ENCODE measurements around the gene ALAS1.

ALAS1 gene

DNA sequence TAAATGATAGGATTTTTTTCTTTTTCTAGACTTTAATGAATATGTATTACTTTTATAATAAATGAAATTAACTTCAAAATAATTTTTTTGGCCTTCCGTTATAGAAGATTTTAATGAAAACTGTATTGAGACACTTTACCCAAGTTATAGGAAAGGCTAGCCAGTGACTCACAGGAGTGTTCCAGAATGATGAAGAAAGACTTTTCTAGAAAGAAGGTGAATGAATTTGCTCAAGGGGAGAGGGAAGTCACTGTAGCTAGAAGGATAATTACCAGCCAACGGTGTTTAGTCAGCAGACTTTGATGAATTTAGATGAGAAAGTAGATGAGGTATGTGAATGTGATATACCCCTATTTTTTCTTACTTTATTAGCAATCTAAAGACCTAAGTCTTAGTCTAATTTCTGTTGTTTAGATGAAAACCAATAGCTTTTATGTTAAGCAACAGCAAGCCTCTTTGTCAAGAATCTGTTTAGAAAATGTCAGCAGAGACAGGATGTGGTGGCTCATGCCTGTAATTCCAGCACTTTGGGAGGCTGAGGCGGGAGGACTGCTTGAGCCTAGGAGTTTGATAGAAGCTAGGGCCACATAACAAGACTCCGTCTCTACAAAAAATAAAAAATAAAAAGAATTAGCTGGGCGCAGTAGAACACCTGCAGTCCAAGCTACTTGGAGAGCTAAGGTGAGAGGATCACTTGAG, 3.2 kb downstream of the ALAS1 start:
- peak; percentile 37 to 73 (median 64) for DNase-seq

GRCh38 chr3:52202384-52203077, 4.6 kb downstream of the ALAS1 start:
- peak; percentile 82 to 92 (median 89) for DNase-seq

DNA sequence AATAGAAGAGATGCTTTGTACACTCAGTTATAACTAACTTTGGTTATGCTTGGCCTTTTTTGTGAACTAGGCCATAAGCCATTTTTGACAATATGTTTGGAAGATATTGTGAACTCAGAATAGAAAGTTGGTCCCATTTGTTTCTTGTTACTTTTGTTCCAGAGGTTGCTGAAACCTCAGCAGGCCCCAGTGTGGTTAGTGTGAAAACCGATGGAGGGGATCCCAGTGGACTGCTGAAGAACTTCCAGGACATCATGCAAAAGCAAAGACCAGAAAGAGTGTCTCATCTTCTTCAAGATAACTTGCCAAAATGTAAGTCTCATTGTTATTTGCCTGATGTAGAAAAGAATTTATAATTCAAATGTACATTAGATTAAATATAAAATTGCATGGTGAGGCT, 5.7 kb downstream of the ALAS1 start:
- no peak for DNase-seq

GRCh38 chr3:52204337-52205073, 6.5 kb downstream of the ALAS1 start:
- DNase-seq: peak; percentile 76 to 84 (median 79)

DNA sequence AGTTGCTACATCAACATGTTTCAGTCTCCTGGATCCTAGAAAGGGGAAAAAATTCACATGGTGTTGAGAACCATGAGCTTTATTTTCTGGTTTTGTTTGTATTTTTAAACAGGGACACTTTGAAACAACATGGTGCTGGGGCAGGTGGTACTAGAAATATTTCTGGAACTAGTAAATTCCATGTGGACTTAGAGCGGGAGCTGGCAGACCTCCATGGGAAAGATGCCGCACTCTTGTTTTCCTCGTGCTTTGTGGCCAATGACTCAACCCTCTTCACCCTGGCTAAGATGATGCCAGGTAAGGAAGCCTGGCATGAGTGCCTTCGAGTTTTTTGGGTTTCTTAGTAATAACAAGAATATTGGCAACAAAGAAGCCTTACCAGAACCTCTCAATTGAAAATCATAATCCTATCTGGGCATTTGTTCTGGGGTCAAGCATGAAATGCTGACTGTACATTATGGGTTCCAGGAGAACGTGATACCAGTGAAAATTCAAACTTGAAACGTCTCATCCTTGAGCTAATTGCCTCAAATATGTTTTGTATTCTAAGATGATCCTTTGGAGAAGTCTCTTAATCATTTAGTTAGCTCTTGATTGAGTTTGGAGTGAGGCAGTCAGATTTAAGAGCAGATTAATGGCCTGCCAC, 7.9 kb downstream of the ALAS1 start:
- DNase-seq: no peak

- no peak for DNase-seq
Measured at GRCh38 chr3:52208556-52208955, 10.6 kb downstream of the ALAS1 start.

GRCh38 chr3:52210037-52210436, 12.1 kb downstream of the ALAS1 start:
- no peak for DNase-seq

DNA sequence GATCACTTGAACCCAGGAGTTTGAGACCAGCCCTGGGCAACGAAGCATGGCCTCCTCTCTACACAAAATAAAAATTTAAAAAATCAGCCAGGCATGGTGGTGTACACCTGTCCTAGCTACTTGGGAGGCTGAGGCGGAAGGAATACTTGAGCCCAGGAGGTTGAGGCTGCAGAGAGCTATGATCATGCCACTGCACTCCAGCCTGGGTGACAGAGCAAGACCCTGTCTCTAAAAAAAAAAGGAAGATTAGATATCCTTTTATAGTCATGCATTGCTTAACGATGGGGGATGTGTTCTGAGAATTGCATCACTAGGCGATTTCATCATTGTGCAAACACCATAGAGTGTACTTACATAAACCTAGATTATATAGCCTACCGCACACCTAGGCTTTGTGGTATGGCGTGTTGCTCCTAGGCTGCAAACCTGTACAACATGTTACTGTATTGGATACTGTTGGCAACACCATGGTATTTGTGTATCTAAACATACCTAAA, 12.6 kb downstream of the ALAS1 start:
- DNase-seq: peak; percentile 68 to 83 (median 79)

DNA sequence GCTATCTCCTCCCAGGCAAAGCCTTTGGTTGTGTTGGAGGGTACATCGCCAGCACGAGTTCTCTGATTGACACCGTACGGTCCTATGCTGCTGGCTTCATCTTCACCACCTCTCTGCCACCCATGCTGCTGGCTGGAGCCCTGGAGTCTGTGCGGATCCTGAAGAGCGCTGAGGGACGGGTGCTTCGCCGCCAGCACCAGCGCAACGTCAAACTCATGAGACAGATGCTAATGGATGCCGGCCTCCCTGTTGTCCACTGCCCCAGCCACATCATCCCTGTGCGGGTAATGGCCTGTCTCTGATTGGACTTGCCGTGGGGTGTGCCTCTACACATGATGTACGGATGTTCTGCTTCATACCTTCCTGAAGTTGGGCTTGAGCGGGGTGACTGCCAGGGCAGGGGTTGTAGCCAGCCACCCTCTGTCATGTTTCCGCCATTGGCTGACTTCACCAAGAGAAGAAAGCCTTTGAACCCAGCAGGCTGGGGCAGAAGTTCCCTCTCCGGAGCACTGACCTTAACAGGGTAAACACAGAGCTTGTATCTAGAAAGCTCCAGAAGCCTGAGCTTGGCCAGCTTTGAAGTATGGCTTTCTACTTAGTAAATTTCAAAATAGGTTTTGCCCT, 13.4 kb downstream of the ALAS1 start:
- DNase-seq: no peak

DNA sequence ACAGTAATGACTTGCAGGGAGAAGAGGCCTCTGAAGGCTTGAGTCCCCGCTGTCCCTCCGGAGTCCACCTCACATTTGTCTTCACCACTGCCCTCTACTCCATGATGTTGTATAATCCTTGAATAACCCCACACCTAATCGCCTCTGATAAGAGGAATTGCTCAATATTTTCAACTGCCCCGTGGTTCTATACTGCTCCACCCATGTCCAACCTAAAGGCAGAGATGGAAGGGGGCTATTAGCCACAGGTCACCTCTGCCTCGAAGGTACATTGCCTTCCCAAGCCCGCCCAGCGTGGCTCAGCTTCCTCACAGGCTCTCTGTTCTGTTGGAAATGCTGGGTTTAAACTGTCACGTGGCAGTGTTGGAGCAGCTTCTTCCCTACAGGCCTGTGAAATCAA, 15.0 kb downstream of the ALAS1 start:
- no peak for DNase-seq

DNA sequence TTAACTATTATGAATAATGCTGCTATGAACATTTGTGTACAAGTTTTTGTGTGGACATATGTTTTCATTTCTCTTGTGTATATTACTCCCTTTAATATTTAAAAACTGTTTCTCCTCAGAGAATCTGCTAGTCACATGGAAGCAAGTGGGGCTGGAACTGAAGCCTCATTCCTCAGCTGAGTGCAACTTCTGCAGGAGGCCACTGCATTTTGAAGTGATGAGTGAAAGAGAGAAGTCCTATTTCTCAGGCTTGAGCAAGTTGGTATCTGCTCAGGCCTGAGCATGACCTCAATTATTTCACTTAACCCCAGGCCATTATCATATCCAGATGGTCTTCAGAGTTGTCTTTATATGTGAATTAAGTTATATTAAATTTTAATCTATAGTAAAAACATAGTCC, 15.9 kb downstream of the ALAS1 start:
- no peak for DNase-seq

DNA sequence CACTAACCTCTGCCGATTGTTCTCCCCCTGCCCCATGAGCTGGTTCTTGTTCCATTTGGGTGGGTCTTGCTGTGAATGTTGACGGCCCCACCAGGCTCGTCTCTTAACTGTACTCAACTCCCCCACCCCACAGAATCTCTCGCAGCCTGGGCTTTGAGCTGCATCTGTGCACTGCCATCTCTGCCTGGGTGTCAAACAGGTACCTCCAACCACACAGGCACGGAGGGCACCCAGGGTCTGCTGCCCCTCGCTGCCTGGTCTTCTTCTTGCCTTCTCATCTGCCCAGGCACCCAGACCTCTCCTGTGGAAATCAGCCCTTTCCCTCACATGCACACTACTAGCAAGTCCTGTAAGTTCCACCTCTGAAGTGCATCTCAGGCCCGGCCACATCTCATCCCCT, 17.4 kb downstream of the ALAS1 start:
- DNase-seq: no peak

- no peak for DNase-seq
Measured at GRCh38 chr3:52216585-52217408, 18.8 kb downstream of the ALAS1 start.

DNA sequence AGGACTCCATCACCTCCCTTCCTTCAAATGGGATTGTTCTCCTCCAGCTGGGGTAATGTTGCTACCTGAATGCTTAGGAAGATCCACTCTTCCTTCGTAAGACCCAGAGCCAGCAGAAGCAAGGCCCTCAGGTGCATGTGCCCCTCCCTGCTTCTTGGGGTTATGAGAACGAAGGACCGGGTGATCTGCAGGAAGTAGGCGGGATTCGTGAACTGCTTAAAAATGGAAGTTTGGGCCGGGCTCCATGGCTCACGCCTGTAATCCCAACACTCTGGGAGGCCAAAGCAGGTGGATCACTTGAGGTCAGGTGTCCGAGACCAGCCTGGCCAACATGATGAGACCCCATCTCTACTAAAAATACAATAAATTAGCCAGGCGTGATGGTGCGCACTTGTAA, 19.4 kb downstream of the ALAS1 start:
- no peak for DNase-seq

DNA sequence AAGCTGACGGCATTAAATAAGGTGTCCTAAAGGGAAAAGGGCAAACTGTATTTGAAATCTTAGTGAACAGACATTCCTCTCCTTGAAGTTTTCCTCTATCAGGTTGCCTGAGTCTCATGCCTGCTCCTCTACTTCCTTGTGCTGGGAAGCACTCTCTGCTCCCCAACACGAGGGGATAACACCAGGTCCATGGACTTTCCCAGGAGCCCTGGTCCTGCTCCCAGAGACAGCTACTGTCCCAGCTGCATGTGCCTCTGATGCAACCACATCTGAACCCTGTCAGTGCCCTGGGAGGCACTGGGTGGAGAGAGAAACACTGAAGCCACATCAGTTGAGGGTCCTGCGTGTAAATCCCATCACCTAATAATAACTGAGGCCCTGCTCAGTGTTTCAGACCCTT, 20.1 kb downstream of the ALAS1 start:
- peak in 1 of 3 donors; percentile 30 for DNase-seq

DNA sequence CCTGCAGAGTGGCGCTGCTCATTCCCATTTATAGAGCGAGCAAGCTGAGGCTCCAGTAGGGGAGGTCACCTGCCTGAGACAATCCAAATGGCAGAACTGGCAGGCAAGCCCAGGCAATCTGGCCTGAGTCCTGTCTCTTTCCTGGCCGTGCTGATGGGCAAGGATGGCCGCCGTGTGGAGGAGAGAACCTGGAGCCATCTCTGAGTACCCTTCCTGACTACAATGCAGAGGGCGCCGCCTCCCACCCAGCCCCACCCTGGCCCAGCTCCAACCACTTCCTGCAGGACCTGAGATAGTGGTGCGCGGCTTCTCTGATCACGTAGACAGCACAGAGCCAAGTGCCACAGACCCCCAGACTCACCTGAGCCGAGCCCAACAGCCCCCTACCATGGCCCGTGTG, 20.5 kb downstream of the ALAS1 start:
- DNase-seq: no peak

GRCh38 chr3:52218937-52219650, 21.1 kb downstream of the ALAS1 start:
- no peak for DNase-seq

GRCh38 chr3:52220380-52221026, 22.5 kb downstream of the ALAS1 start:
- peak; percentile 84 to 91 (median 85) for DNase-seq

- no peak for DNase-seq
Measured at GRCh38 chr3:52221141-52221562, 23.2 kb downstream of the ALAS1 start.

DNA sequence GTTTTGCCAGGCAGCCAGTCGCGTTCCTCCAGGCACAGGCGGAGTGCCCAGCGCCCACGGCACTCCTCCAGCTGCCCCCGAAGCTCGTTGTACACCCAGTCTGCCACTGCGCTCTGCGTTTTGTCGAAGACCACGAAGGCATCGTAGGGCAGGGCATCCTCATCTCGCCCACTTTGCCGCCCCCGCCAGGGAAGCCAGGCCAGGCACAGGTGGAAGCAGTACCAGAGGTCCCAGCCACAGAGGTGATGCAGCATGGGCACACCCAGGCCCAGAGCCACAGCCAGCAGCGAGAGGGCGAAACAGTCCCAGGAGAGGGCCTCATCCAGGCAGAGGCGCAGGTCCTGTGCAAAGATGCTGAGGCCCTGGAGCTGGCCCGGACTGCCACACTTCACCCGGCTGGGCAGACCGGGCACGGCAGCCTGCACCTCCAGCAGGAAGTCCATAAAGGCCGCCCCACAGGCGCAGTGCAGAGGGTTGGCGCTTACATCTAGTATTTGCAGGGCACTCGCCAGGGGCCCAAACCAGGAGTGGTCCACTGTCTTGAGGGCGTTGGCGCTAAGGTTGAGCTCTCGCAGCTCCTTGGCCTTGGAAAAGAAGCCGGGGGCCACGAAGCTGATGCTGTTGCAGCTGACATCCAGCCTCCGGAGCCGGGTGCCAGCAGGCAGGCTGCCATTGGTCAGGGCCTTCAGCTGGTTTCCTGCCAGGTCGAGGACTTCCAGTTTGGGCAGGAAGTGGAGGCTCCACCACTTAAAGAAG, 23.8 kb downstream of the ALAS1 start:
- no peak for DNase-seq
